Epithelial cell of proximal tubule (primary cell): ENCODE measurements around the gene GPER1. TPM values are rescaled to one million over a fixed set of nuclear protein-coding genes. Genes with fewer than 3 reads are reported as not detected.

Source experiments
- DNase-seq: peaks from one replicate; pipeline ENCODE4 v3.0.0-alpha.2; 2011; ENCODE audit warnings: low read depth
- H3K4me3 ChIP-seq: 2 replicates; pipeline ENCODE4 v1.5.1; 2011; ENCODE audit warnings: low read depth, mild to moderate bottlenecking, low read length
- total RNA-seq: library from RNA; depleted of rRNA; stranded (reverse); fragments of >200 nt; gene quantifications from 2 replicates; pipeline ENCODE4 v1.2.3, GENCODE V29; 2015
- TF ChIP-seq, protein P1 (sequence below): conservative IDR thresholded peaks from 2 replicates; pipeline ENCODE4 v1.5.1; 2012; ENCODE audit warnings: low read depth, mild to moderate bottlenecking, low read length

GPER1 gene
- total RNA-seq, 1 donor from 2014 or later: 0.81 TPM

- no peak for DNase-seq
- no peak overlapping the region for H3K4me3 ChIP-seq
- TF ChIP-seq, protein P1, sequence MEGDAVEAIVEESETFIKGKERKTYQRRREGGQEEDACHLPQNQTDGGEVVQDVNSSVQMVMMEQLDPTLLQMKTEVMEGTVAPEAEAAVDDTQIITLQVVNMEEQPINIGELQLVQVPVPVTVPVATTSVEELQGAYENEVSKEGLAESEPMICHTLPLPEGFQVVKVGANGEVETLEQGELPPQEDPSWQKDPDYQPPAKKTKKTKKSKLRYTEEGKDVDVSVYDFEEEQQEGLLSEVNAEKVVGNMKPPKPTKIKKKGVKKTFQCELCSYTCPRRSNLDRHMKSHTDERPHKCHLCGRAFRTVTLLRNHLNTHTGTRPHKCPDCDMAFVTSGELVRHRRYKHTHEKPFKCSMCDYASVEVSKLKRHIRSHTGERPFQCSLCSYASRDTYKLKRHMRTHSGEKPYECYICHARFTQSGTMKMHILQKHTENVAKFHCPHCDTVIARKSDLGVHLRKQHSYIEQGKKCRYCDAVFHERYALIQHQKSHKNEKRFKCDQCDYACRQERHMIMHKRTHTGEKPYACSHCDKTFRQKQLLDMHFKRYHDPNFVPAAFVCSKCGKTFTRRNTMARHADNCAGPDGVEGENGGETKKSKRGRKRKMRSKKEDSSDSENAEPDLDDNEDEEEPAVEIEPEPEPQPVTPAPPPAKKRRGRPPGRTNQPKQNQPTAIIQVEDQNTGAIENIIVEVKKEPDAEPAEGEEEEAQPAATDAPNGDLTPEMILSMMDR: no peak
These were observed 29.1 kb upstream of the GPER1 start for GRCh38 chr7:1058821-1059199.

DNA sequence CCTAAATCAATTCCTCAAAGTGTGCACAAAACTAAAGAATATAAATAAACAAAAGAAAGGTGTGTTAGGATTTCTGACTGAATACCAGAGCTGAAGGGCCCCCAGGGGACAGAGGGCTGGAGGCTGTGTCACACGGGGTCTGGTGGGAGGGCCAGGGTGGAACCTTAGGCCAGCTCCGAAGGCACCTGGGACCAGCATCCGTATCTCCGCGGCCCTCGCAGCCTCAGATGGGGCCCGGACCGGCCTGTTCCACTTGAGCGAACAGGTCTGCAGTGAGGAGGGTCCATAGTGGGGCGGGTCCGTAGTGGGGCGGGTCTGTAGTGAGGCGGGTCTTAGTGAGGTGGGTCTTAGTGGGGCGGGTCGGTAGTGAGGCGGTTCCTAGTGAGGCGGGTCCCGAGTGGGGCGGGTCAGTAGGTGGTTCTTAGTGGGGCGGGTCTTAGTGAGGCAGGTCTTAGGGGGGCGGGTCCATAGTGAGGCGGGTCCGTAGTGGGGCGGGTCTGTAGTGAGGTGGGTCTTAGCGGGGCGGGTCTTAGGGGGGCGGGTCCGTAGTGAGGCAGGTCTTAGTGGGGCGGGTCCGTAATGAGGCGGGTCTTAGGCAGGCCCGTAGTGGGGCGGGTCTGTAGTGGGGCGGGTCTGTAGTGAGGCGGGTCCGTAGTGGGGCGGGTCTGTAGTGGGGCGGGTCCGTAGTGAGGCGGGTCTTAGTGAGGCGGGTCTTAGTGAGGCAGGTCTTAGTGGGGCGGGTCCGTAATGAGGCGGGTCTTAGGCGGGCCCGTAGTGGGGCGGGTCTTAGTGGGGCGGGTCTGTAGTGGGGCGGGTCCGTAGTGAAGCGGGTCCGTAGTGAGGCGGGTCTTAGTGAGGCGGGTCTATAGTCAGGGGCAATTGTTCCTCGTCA, 28.5 kb upstream of the GPER1 start:
- TF ChIP-seq, protein P1: no peak
- no peak for DNase-seq
- H3K4me3 ChIP-seq: no peak overlapping the region

- TF ChIP-seq, protein P1: no peak
- H3K4me3 ChIP-seq: no peak overlapping the region
- DNase-seq: no peak
These were observed 27.4 kb upstream of the GPER1 start for GRCh38 chr7:1060315-1061072.

DNA sequence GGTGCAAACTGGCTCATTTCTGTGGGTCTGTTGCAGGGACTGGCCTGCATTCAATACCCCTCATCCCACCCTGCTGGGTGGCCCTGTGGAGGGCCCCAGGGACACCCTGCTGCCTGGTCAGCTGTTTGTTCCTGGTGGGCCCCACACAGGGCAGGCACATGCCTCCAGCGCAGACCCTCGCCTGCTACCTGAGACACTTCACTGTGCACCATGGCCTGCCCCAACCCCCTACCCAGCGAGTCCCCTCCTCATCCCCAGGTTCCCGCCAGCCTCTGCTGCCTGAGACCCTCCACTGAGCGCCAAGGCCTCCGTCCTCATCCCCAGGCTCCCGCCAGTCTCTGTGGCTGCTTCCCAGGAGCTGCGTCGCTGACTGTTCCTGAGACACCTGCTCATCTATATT, 26.7 kb upstream of the GPER1 start:
- DNase-seq: no peak
- TF ChIP-seq, protein P1: no peak
- no peak overlapping the region for H3K4me3 ChIP-seq

GRCh38 chr7:1062296-1063294, 25.3 kb upstream of the GPER1 start:
- TF ChIP-seq, protein P1: no peak
- DNase-seq: no peak
- H3K4me3 ChIP-seq: no peak overlapping the region

DNA sequence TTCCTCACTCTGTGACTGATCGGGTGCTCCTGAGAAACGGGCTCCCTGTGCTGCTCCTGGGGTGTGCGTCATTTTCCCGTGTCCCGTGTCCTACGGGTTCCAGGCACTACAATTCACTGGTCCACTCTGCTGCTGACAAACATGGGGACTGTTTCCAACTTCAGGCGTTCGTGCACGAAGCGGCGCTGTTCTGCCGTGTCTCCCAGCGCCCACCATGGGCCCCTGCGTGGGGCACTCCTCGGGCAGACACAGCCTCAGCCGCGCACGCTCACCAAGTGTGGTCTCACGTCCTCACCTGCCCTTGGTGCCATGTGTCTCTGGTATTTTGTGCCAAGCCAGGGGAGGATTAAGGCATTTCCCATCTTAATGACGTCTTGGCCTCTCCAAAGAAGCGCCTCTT, 24.6 kb upstream of the GPER1 start:
- H3K4me3 ChIP-seq: no peak overlapping the region
- TF ChIP-seq, protein P1: no peak
- DNase-seq: no peak
